GM12878 (cell line): ENCODE measurements around the gene NDUFS6. TPM values are rescaled to one million over a fixed set of nuclear protein-coding genes. Genes with fewer than 3 reads are reported as not detected.
A peak's percentile ranks its signal among the peaks of the same experiment; 100 is the strongest.

ENCODE experiments used
- ATAC-seq: fragments of 200-7000 bp; cut with Tn5 transposase; 3 replicates; pipeline ENCODE4 v1.9.1; 2020; ENCODE audit warnings: mild to moderate bottlenecking, moderate library complexity
- BruUV-seq: library from RNA; stranded (reverse); fragments of 400-500 nt; replicated peaks from 2 replicates; lab custom pipeline; 2021; lab: Mats Ljungman, UMichigan
- CTCF ChIA-PET: fragments of 300-600 bp; sonication (Branson Sonifier 250); formaldehyde crosslinking; extraction: SDS; loops from one replicate; lab custom pipeline; 2021; ENCODE audit warnings: inconsistent platforms; lab: Yijun Ruan, JAX
- POLR2A ChIA-PET: fragments of 350-600 bp; formaldehyde crosslinking; extraction: SDS; loops from one replicate; lab custom pipeline; 2021; ENCODE audit warnings: inconsistent platforms; lab: Charles Lee
- RAD21 ChIA-PET: fragments of 300-600 bp; sonication (Branson Sonifier 250); formaldehyde crosslinking; loops from one replicate; lab custom pipeline; 2023; ENCODE audit warnings: antibody characterized with exemption; ENCODE audit not compliant: unreplicated experiment; lab: Charles Lee
- SMC1A ChIA-PET: fragments of 300-600 bp; sonication (Branson Sonifier 250); formaldehyde crosslinking; loops from one replicate; lab custom pipeline; 2023; ENCODE audit not compliant: unreplicated experiment, uncharacterized antibody; lab: Charles Lee
- DNase-seq: peaks from one replicate; pipeline ENCODE4 v3.0.0-alpha.2; 2011; ENCODE audit warnings: low read depth, low spot score
- FAIRE-seq: peaks from 3 replicates; lab custom pipeline; 2011; peaks lifted over from hg19 to GRCh38; lab: Jason Lieb, UNC
- H2AFZ ChIP-seq: 2 replicates; pipeline ENCODE4 v1.6.0; 2011; ENCODE audit warnings: low read depth, low read length, control low read depth; ENCODE audit not compliant: control insufficient read depth
- H3K27ac ChIP-seq: 2 replicates; pipeline ENCODE4 v1.5.1; 2011; ENCODE audit warnings: control low read depth; ENCODE audit not compliant: control insufficient read depth, insufficient read depth
- H3K27me3 ChIP-seq, 2 experiments: replicated peaks in 1 of 2; 2 replicates each; pipeline versions ENCODE4 v1.6.0 to v1.6.1; 2011; ENCODE audit warnings: low read length in 1 of 2; ENCODE audit not compliant: control insufficient read depth in 2 of 2, insufficient read depth in 2 of 2
- H3K36me3 ChIP-seq, 2 experiments: 2 replicates each; pipeline ENCODE4 v1.5.1; 2011; ENCODE audit warnings: low read length in 1 of 2; ENCODE audit not compliant: control insufficient read depth in 2 of 2, insufficient read depth in 2 of 2
- H3K4me1 ChIP-seq: 2 replicates; pipeline ENCODE4 v1.6.1; 2011; ENCODE audit warnings: mild to moderate bottlenecking, low read length, moderate library complexity, mixed read lengths; ENCODE audit not compliant: control insufficient read depth, insufficient read depth
- H3K4me2 ChIP-seq: 2 replicates; pipeline ENCODE4 v1.6.0; 2011; ENCODE audit warnings: control low read depth; ENCODE audit not compliant: control insufficient read depth, insufficient read depth
- H3K4me3 ChIP-seq: fragments of 200-600 bp; sonication (generic); 2 replicates; pipeline ENCODE4 v1.5.1; 2016
- H3K79me2 ChIP-seq: 2 replicates; pipeline ENCODE4 v1.6.0; 2011; ENCODE audit warnings: low read length; ENCODE audit not compliant: control insufficient read depth, insufficient read depth
- H3K9ac ChIP-seq: 2 replicates; pipeline ENCODE4 v1.8.0; 2011; ENCODE audit warnings: low read length, control low read depth, mixed read lengths; ENCODE audit not compliant: control insufficient read depth, insufficient read depth
- H3K9me3 ChIP-seq: replicated peaks from 3 replicates; pipeline ENCODE4 v1.5.1; 2011; ENCODE audit warnings: mild to moderate bottlenecking, low read length; ENCODE audit not compliant: control insufficient read depth, insufficient read depth
- H4K20me1 ChIP-seq: 2 replicates; pipeline ENCODE4 v1.6.0; 2011; ENCODE audit not compliant: control insufficient read depth, insufficient read depth
- CREM ChIP-seq: IDR thresholded peaks from 2 replicates; pipeline ENCODE4 v1.6.1; 2014; ENCODE audit warnings: antibody characterized with exemption, low read depth
- DPF2 ChIP-seq: fragments of 450-650 bp; IDR thresholded peaks from 2 replicates; pipeline ENCODE4 v1.6.1; 2017; ENCODE audit warnings: mild to moderate bottlenecking
- FOS ChIP-seq: IDR thresholded peaks from 3 replicates; pipeline ENCODE4 v1.6.1; 2011; ENCODE audit warnings: borderline replicate concordance; ENCODE audit not compliant: insufficient read length; ENCODE audit errors: extremely low read depth
- FOXM1 ChIP-seq: IDR thresholded peaks from 2 replicates; pipeline ENCODE4 v1.6.1; 2012; ENCODE audit warnings: low read depth, mild to moderate bottlenecking, inconsistent platforms, low read length, moderate library complexity
- HCFC1 ChIP-seq: fragments of 150-350 bp; IDR thresholded peaks from 2 replicates; pipeline ENCODE4 v1.6.1; 2014; ENCODE audit warnings: low read length
- MTA3 ChIP-seq: IDR thresholded peaks from 2 replicates; pipeline ENCODE4 v1.6.1; 2012; ENCODE audit warnings: low read length, inconsistent platforms, borderline replicate concordance
- NRF1 ChIP-seq: conservative IDR thresholded peaks from 2 replicates; pipeline ENCODE4 v1.6.1; 2011; ENCODE audit warnings: mild to moderate bottlenecking, low read depth, low read length, improper control_type of control experiment
- RUNX3 ChIP-seq: IDR thresholded peaks from 2 replicates; pipeline ENCODE4 v1.6.1; 2012; ENCODE audit warnings: low read length, inconsistent platforms
- SPI1 ChIP-seq: IDR thresholded peaks from 2 replicates; pipeline ENCODE4 v1.6.1; 2011; ENCODE audit warnings: low read depth, mild to moderate bottlenecking, low read length, moderate library complexity, borderline replicate concordance; ENCODE audit not compliant: insufficient read depth
- USF2 ChIP-seq: IDR thresholded peaks from 2 replicates; pipeline ENCODE4 v1.6.1; 2011; ENCODE audit warnings: low read depth, low read length, improper control_type of control experiment, borderline replicate concordance
- WRNIP1 ChIP-seq: IDR thresholded peaks from 2 replicates; pipeline ENCODE4 v1.6.1; 2011; ENCODE audit warnings: low read depth, low read length, improper control_type of control experiment, borderline replicate concordance
- ZBTB4 ChIP-seq: fragments of 450-650 bp; formaldehyde crosslinking; IDR thresholded peaks from 2 replicates; pipeline ENCODE4 v1.4.0; 2022; ENCODE audit warnings: mild to moderate bottlenecking, moderate library complexity
- WGBS: methylation state at CpG from one replicate; pipeline ENCODE4 v1.1.6; 2016; ENCODE audit warnings: low lambda C conversion rate; ENCODE audit not compliant: insufficient replicate concordance, insufficient coverage; ENCODE audit errors: missing lambda C conversion rate; 5-methylcytosine and 5-hydroxymethylcytosine counted together
- in situ Hi-C: fragments of 300-500 bp; cut with MboI; formaldehyde crosslinking; loops from 9 replicates; pipeline ENCODE4 v1.14.3; 2018; ENCODE audit warnings: mixed read lengths
- intact Hi-C: fragments of 100-400 bp; cut with micrococcal nuclease; formaldehyde crosslinking; loops from one replicate; pipeline ENCODE4 v1.14.2; 2022; ENCODE audit not compliant: unreplicated experiment
- polyA plus RNA-seq, 11 experiments: library from polyadenylated mRNA; depleted of rRNA in 4 of 11; unstranded in 6 of 11; stranded (reverse) in 5 of 11; fragments of >200 nt; fragmentation: Nextera tagmentation in 4 of 11; fragmentation: Illumina TruSeq in 1 of 11; extraction: Ambion mirVana in 4 of 11; extraction: Trizol in 1 of 11; gene quantifications; 1 replicate in 1 of 11; 2 replicates in 10 of 11; pipeline versions ENCODE4 v1.2.1 to v1.2.3, GENCODE V29; 2011 to 2016; ENCODE audit warnings: inconsistent platforms in 2 of 11, missing spikeins in 2 of 11, low read depth in 1 of 11
- total RNA-seq, 4 experiments: library from RNA; depleted of rRNA in 3 of 4; stranded (reverse); fragments of >200 nt in 3 of 4; fragmentation: Illumina TruSeq in 1 of 4; extraction: Trizol in 1 of 4; gene quantifications; 2 replicates each; pipeline versions ENCODE4 v1.2.1 to v1.2.3, GENCODE V29; 2013 to 2021

The NDUFS6 gene
- total and polyA plus RNA-seq, 10 of the 15 experiments (the other 5 are each of a cell fraction or from before 2014, with no cell fraction given), result 20.7 to 213 (median 58.3) TPM

GRCh38 chr5:1801967-1802295 lies 724 bp downstream of the NDUFS6 start:
- Histone ChIP-seq H3K79me2 (peaks cover 64% of the 10 kb centered on the region), H2AFZ (no peak overlapping the region), H3K27ac (peak overlapping the region; percentile 78), H3K9me3 (no peaks in the 10 kb centered on the region)
- ATAC-seq, result no peak
- TF ChIP-seq RUNX3, result no peak
- TF ChIP-seq, all 136 proteins: peak for 0
- POLR2A ChIA-PET, result interaction anchor here (1.9 to 3.2 kb wide), 2 partner anchors 9 to 21 kb away, joined by 7 to 13 read pairs; no protein-coding TSS in a partner anchor
- in situ Hi-C loops, result no loop called here
- 18% methylated on average over 5 of the region's 7 CpGs for WGBS
- no TSS peak for BruUV-seq
- peaks cover 31 to 32% of the 10 kb centered on the region in 2 experiments for H3K36me3 ChIP-seq
- no peaks in the 10 kb centered on the region; the same call in 1 of the 2 replicates for H4K20me1 ChIP-seq
- H3K4me1 ChIP-seq, result peaks cover 8% of the 10 kb centered on the region
- peak overlapping the region; percentile 91 for H3K9ac ChIP-seq
- no peaks in the 10 kb centered on the region for H3K27me3 ChIP-seq
- FAIRE-seq (no peak), DNase-seq (no peak)
- SMC1A ChIA-PET, result interaction anchor here (0.5 to 3.7 kb wide), 3 partner anchors 9 to 16 kb away, joined by 3 to 18 read pairs (median 8); no protein-coding TSS in a partner anchor
- intact Hi-C loops, result loop anchor here (2.0 to 10.0 kb wide), 3 partner anchors 19 to 67 kb away; no protein-coding TSS in a partner anchor
- peak overlapping the region; percentile 76 for H3K4me2 ChIP-seq
- RAD21 ChIA-PET, result interaction anchor here (2.7 kb wide), 1 partner anchor 38 kb away, joined by 12 read pairs; no protein-coding TSS in a partner anchor
- peak overlapping the region; percentile 92 for H3K4me3 ChIP-seq
- CTCF ChIA-PET, result interaction anchor here (0.9 to 4.7 kb wide), 4 partner anchors 9 to 63 kb away, joined by 4 to 21 read pairs (median 19); no protein-coding TSS in a partner anchor

- 93% methylated on average over 1 of the region's 1 CpG for WGBS
- no peak overlapping the region for H3K9ac ChIP-seq
- H3K27me3 ChIP-seq, result no peaks in the 10 kb centered on the region
- H3K36me3 ChIP-seq, result peaks cover 20 to 24% of the 10 kb centered on the region in 2 experiments
- intact Hi-C loops, result loop anchor here (5.0 to 10.0 kb wide), 2 partner anchors 41 to 68 kb away; no protein-coding TSS in a partner anchor
- no peaks in the 10 kb centered on the region; the same call in 1 of the 2 replicates for H4K20me1 ChIP-seq
- no TSS peak for BruUV-seq
- peaks cover under 1% of the 10 kb centered on the region; the same call in 1 of the 2 replicates for H3K4me1 ChIP-seq
- H2AFZ ChIP-seq, result no peak overlapping the region
- ChIA-PET POLR2A (interaction anchor here (0.6 to 3.2 kb wide), 3 partner anchors 10 to 44 kb away, joined by 3 to 13 read pairs (median 4); no protein-coding TSS in a partner anchor), RAD21 (no interaction called here), CTCF (interaction anchor here (3.9 to 4.7 kb wide), 3 partner anchors 31 to 64 kb away, joined by 18 to 21 read pairs (median 20); no protein-coding TSS in a partner anchor), SMC1A (interaction anchor here (1.2 to 3.7 kb wide), 4 partner anchors 10 to 40 kb away, joined by 3 to 18 read pairs (median 6); no protein-coding TSS in a partner anchor)
- no peak overlapping the region; the same call in 1 of the 2 replicates for H3K4me2 ChIP-seq
- in situ Hi-C loops, result no loop called here
- H3K27ac ChIP-seq, result no peak overlapping the region
- FAIRE-seq (no peak), DNase-seq (no peak), ATAC-seq (no peak)
- no peak overlapping the region for H3K4me3 ChIP-seq
- peaks cover 51% of the 10 kb centered on the region for H3K79me2 ChIP-seq
- H3K9me3 ChIP-seq, result no peaks in the 10 kb centered on the region
- TF ChIP-seq FOXM1 (no peak), FOS (no peak), SPI1 (no peak), CREM (no peak), DPF2 (no peak), MTA3 (no peak), USF2 (no peak), WRNIP1 (no peak), ZBTB4 (no peak), NRF1 (no peak), HCFC1 (no peak)
These were observed 2.0 kb downstream of the NDUFS6 start for GRCh38 chr5:1803192-1803591.
